BE2C (cell line): Measurements from ENCODE around the gene ROCK1.
"Not testable (repeated sequence)": the region's sequence is repeated elsewhere in the genome, so short reads cannot be mapped to it uniquely, and the experiment has no call there.

ENCODE experiments used
- DNase-seq: peaks from one replicate; pipeline ENCODE4 v3.0.0-alpha.2; 2020
- H3K27me3 ChIP-seq: fragments of 250-450 bp; sonication (Bioruptor Pico); 2 replicates; pipeline ENCODE4 v1.5.1; 2020; ENCODE audit warnings: mild to moderate bottlenecking
- H3K36me3 ChIP-seq: fragments of 250-450 bp; sonication (Bioruptor Pico); 2 replicates; pipeline ENCODE4 v1.5.1; 2020; ENCODE audit warnings: mild to moderate bottlenecking
- H3K4me1 ChIP-seq: fragments of 250-450 bp; sonication (Bioruptor Pico); 2 replicates; pipeline ENCODE4 v1.5.1; 2020
- H3K4me3 ChIP-seq: 2 replicates; pipeline ENCODE4 v1.5.1; 2011; ENCODE audit warnings: low read depth, low read length
- H3K9me3 ChIP-seq: fragments of 250-450 bp; sonication (Bioruptor Pico); 2 replicates; pipeline ENCODE4 v1.5.1; 2020
- CTCF ChIP-seq: IDR thresholded peaks from 2 replicates; pipeline ENCODE4 v1.5.1; 2012; ENCODE audit warnings: mild to moderate bottlenecking, low read depth, low read length

Gene ROCK1

GRCh38 chr18:20960735-20961134 lies 150.9 kb downstream of the ROCK1 start:
- DNase-seq, result no peak
- Histone ChIP-seq H3K9me3 (no peaks in the 10 kb centered on the region), H3K36me3 (no peaks in the 10 kb centered on the region), H3K4me3 (no peak overlapping the region), H3K27me3 (no peaks in the 10 kb centered on the region), H3K4me1 (no peaks in the 10 kb centered on the region)
- TF ChIP-seq CTCF, result no peak

GRCh38 chr18:20950827-20951226 lies 160.8 kb downstream of the ROCK1 start:
- not testable (repeated sequence) for H3K4me1 ChIP-seq, H3K36me3 ChIP-seq, H3K4me3 ChIP-seq, H3K9me3 ChIP-seq, DNase-seq, H3K27me3 ChIP-seq
